ENCODE data around the gene EGFL7.

Gene EGFL7

GRCh38 chr9:136621019-136621733 lies 41.5 kb upstream of the EGFL7 start:
- no peak overlapping the region for H3K4me3 ChIP-seq (ENCODE audit: low read depth, low read length)
- TF ChIP-seq CTCF (IDR thresholded peaks at IDR 0.05; ENCODE audit: low read depth, low read length, missing control alignments): no peak
- no peak for DNase-seq (ENCODE audit: low read depth)

GRCh38 chr9:136621734-136622093 lies 41.0 kb upstream of the EGFL7 start:
- no peak overlapping the region for H3K4me3 ChIP-seq (ENCODE audit: low read depth, low read length)
- no peak for DNase-seq (ENCODE audit: low read depth)
- no peak for TF ChIP-seq CTCF (IDR thresholded peaks at IDR 0.05; ENCODE audit: low read depth, low read length, missing control alignments)

GRCh38 chr9:136622538-136622948 lies 40.2 kb upstream of the EGFL7 start:
- no peak overlapping the region for H3K4me3 ChIP-seq (ENCODE audit: low read depth, low read length)
- TF ChIP-seq CTCF (IDR thresholded peaks at IDR 0.05; ENCODE audit: low read depth, low read length, missing control alignments): no peak
- no peak for DNase-seq (ENCODE audit: low read depth)

- no peak overlapping the region for H3K4me3 ChIP-seq (ENCODE audit: low read depth, low read length)
- TF ChIP-seq CTCF (IDR thresholded peaks at IDR 0.05; ENCODE audit: low read depth, low read length, missing control alignments): no peak
- DNase-seq (ENCODE audit: low read depth): no peak
Measured at GRCh38 chr9:136623016-136623841, 39.5 kb upstream of the EGFL7 start.

GRCh38 chr9:136623842-136624183 lies 38.9 kb upstream of the EGFL7 start:
- no peak for TF ChIP-seq CTCF (IDR thresholded peaks at IDR 0.05; ENCODE audit: low read depth, low read length, missing control alignments)
- no peak for DNase-seq (ENCODE audit: low read depth)
- no peak overlapping the region for H3K4me3 ChIP-seq (ENCODE audit: low read depth, low read length)

GRCh38 chr9:136624184-136624951 lies 38.3 kb upstream of the EGFL7 start:
- no peak for TF ChIP-seq CTCF (IDR thresholded peaks at IDR 0.05; ENCODE audit: low read depth, low read length, missing control alignments)
- no peak overlapping the region for H3K4me3 ChIP-seq (ENCODE audit: low read depth, low read length)
- DNase-seq (ENCODE audit: low read depth): no peak

Data from GM12864 (cell line).